ENCODE data around the gene DNAJB5. TPM values are rescaled to one million over a fixed set of nuclear protein-coding genes. Genes with fewer than 3 reads are reported as not detected.

DNAJB5 gene
- total RNA-seq, 1 donor: 18.1 TPM

DNA sequence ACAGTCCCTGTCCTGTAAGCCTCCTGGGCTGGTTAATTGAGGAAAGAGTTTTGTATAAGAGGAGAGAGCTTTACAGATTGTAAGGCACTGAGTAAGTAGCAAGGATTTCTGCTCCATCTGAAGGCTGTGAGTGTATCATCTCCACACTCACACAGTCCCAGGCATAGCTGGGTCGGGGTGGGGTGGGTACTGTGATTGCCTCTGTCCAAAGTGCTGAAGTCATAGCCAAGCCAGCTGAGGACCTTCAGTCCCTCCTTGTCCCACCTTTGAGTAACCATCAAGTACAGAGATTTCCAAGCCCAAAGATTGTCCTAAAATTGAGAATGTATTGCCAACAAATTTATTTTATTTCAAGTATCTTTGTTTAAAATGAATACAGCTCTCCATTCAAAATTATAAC, 5.5 kb upstream of the DNAJB5 start:
- TF ChIP-seq, protein P1, sequence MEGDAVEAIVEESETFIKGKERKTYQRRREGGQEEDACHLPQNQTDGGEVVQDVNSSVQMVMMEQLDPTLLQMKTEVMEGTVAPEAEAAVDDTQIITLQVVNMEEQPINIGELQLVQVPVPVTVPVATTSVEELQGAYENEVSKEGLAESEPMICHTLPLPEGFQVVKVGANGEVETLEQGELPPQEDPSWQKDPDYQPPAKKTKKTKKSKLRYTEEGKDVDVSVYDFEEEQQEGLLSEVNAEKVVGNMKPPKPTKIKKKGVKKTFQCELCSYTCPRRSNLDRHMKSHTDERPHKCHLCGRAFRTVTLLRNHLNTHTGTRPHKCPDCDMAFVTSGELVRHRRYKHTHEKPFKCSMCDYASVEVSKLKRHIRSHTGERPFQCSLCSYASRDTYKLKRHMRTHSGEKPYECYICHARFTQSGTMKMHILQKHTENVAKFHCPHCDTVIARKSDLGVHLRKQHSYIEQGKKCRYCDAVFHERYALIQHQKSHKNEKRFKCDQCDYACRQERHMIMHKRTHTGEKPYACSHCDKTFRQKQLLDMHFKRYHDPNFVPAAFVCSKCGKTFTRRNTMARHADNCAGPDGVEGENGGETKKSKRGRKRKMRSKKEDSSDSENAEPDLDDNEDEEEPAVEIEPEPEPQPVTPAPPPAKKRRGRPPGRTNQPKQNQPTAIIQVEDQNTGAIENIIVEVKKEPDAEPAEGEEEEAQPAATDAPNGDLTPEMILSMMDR (IDR thresholded peaks at IDR 0.05; ENCODE audit: insufficient read depth, low read depth, low read length): no peak
- no peak overlapping the region for H3K4me3 ChIP-seq (ENCODE audit: low read depth, low read length)
- peak; percentile 42 for DNase-seq (ENCODE audit: low read depth)

DNA sequence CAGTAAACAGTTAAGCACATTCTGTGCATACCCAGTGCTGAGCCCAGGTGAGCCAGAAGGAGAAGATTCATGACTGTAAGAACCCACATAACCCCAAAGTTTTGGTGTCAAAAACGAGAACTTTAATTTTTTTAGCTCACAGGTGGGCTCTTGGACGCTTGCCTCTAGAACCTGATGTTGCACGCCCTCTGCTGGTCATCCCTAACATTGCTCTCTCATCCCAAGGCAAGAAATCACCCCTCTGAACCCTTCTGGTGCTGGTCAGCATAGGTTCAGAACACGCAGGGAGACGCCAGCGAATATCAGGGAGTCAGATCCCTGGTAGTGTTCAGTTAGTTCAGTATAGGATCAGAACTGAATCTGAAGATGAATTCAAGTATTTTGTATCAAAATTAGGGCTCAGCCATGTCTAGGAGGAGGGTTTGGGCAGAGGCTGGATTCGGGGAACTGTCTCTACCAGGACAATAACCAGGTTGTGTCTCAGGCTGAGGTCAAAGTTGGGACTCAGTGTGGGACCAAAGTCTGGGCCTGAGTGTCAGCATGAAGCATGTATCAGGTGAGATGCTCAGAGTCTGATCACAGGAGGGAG, 4.1 kb upstream of the DNAJB5 start:
- DNase-seq (ENCODE audit: low read depth): peak; percentile 75
- H3K4me3 ChIP-seq (ENCODE audit: low read depth, low read length): no peak overlapping the region
- TF ChIP-seq, protein P1 (IDR thresholded peaks at IDR 0.05; ENCODE audit: insufficient read depth, low read depth, low read length): peak; percentile 85

DNA sequence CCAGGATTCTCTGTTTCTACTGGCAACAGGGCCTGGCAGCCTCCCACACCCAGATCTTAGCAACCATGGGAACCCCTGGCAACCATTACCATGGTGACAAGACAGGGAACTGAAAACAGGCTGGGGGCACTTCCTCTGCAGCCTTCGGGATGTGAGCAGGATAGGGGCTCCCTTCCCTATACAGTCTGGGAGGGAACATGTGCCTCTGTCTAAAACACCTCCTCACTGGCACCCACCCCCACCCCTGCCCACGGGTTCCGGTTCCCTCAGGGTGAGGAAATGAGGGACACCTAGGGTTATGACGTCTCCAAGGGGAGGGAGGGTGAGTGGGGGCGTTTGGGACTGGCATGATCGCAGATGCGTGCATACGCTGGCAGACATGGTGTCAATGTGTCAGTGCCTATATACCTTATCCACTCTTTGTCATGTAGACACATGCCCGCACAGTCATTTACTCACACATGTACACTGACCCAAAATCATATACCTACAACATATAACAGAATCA, 3.0 kb upstream of the DNAJB5 start:
- DNase-seq (ENCODE audit: low read depth): no peak
- TF ChIP-seq, protein P1 (IDR thresholded peaks at IDR 0.05; ENCODE audit: insufficient read depth, low read depth, low read length): no peak
- no peak overlapping the region for H3K4me3 ChIP-seq (ENCODE audit: low read depth, low read length)

DNA sequence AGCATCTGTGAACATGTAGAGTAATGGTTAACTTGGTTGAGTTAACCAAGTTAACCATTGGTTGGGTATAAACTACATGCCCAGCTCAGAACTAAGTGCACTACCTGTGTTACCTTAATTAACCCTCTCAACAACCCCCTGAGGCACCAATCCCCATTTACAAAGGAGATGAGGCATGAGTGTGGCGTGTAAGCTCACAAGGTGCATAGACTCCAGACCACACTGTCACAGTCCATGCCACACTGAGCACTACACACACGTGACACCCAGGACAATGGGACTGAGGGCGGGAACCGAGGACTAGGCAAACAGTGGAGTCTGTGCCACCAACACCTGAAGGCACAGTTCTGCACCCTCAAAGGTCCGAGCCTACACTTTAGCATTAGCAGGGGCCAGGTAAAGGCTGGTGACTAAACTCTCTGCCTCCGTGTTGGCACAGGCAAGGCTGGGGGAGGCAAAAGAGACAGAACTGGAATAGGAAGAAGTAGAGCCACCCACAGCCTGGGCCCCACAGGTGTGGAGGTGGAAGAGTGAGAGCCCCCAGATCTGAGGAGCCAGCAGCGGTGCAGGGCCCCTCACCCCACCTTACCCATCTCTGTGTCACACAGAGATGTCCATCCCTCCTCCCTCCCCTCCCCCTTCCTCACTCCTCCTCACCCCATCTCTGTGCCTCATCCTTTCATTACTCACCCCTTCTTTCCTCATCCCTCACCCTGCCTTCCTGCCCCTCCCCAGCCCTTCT, 2.2 kb upstream of the DNAJB5 start:
- no peak for DNase-seq (ENCODE audit: low read depth)
- TF ChIP-seq, protein P1 (IDR thresholded peaks at IDR 0.05; ENCODE audit: insufficient read depth, low read depth, low read length): no peak
- H3K4me3 ChIP-seq (ENCODE audit: low read depth, low read length): no peak overlapping the region

DNA sequence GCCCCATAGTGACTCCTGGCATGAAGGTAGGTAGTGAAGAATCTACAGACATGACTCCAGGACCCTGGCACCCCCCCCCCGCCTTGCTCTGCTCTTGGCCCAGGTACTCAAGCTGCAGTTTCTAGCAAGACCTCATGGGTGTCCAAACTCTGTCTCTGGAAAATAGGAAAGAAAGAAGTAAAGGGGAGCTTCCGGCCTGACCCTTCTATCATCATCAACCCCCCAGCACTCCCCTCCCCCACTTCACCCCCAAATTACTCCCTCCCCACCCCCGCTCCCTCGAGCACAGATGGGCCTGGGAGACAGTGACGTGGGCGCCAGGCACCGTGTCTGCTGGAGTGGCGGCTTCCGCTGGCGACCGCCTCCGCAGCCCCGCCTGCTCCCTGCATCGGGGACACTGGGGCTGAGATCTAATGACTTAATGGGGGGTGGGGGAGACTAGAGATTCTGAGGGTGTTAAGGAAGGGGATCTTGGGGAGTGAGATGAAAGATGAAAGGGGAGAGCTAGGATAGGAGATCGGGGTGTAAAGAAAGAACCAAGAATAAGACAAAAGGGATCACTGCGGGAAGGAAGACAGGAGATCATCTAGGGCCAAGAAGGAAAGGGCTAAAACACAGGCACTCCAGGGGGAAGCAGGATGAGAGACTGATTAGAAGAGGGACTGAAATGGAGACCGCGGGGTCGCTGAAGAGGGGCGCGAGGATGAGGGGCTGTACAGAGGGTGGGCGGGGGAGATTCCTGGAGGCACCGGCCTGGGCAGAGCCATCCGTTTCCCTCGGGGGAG, 1.1 kb upstream of the DNAJB5 start:
- peak; percentile 12 for DNase-seq (ENCODE audit: low read depth)
- TF ChIP-seq, protein P1 (IDR thresholded peaks at IDR 0.05; ENCODE audit: insufficient read depth, low read depth, low read length): no peak
- H3K4me3 ChIP-seq (ENCODE audit: low read depth, low read length): peak overlapping the region; percentile 68

DNA sequence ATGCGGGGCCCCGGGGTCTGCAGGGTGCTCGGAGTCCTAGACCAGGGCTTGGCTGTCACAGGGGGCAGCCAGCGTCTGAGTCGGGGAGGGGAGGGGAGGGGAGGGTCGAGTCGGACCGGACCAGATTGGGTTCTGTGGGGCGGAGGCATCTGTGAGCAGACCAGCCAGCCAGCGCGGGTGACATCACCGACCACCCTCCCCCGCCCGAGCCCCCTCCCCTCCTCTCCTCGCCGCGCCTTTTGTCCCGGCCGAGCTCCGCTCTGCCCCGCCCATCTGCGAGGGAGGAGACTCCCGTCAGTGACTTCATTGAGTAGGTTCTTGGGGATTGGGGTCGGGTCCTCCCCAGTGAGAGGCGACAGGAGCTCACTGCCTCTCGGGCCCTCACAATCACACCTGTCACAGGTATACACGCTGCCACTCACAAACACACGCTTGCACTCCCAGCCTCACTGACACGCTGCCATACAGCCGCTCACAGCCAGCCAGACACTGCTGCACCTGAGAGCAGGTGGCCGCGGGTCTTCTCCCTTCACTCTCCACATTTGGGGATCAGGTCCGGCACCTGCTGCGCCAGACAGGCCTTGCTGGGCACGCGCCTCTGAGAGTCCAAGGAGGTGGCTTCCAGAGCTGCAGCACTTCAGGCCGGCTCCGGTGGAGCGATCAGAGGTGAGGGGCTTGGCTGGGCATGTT, 546 bp downstream of the DNAJB5 start:
- TF ChIP-seq, protein P1 (IDR thresholded peaks at IDR 0.05; ENCODE audit: insufficient read depth, low read depth, low read length): no peak
- peak; percentile 55 for DNase-seq (ENCODE audit: low read depth)
- H3K4me3 ChIP-seq (ENCODE audit: low read depth, low read length): peak overlapping the region; percentile 89

Measured in fibroblast of villous mesenchyme (primary cell).